HEK293 (cell line): ENCODE results near the gene PPP1R9B.

Experiments
- CTCF ChIA-PET: fragments of 350-600 bp; formaldehyde crosslinking; extraction: SDS; loops from one replicate; lab custom pipeline; 2021; ENCODE audit warnings: antibody characterized with exemption; lab: Yijun Ruan, JAX
- POLR2A ChIA-PET: fragments of 300-600 bp; formaldehyde crosslinking; extraction: SDS; loops from one replicate; lab custom pipeline; 2020; ENCODE audit warnings: antibody characterized with exemption, inconsistent platforms; lab: Yijun Ruan, JAX
- H3K27ac ChIP-seq: fragments of 200-500 bp; sonication (Bioruptor generic); 2 replicates; pipeline ENCODE4 v1.5.1; 2014; ENCODE audit warnings: low read depth, low read length, control low read depth, inconsistent platforms; ENCODE audit errors: extremely low read depth
- H3K36me3 ChIP-seq, 2 experiments: fragments of 200-500 bp in 1 of 2; sonication (Bioruptor generic) in 1 of 2; 1 replicate in 1 of 2; 2 replicates in 1 of 2; pipeline ENCODE4 v1.5.1; 2014 to 2017; ENCODE audit warnings: inconsistent platforms in 2 of 2, low read length in 2 of 2; ENCODE audit not compliant: control insufficient read depth in 2 of 2, insufficient read depth in 1 of 2
- H3K4me1 ChIP-seq: fragments of 200-500 bp; sonication (Bioruptor generic); 2 replicates; pipeline ENCODE4 v1.5.1; 2014; ENCODE audit warnings: mild to moderate bottlenecking, low read length, inconsistent platforms; ENCODE audit not compliant: control insufficient read depth, insufficient read depth
- H3K4me3 ChIP-seq: 2 replicates; pipeline ENCODE4 v1.5.1; 2011; ENCODE audit warnings: low read depth, mild to moderate bottlenecking, control low read depth, low read length, moderate library complexity
- H3K9me3 ChIP-seq: fragments of 200-500 bp; sonication (Bioruptor generic); 2 replicates; pipeline ENCODE4 v1.5.1; 2014; ENCODE audit warnings: low read depth, low read length, inconsistent platforms; ENCODE audit not compliant: control insufficient read depth, insufficient read depth
- EGR2 ChIP-seq: fragments of 450-650 bp; formaldehyde crosslinking; IDR thresholded peaks from 2 replicates; pipeline ENCODE4 v1.5.1; 2016; ENCODE audit warnings: low read depth, missing biosample characterization, missing genetic modification characterization
- KLF1 ChIP-seq: fragments of 450-650 bp; formaldehyde crosslinking; IDR thresholded peaks from 2 replicates; pipeline ENCODE4 v1.5.1; 2016; ENCODE audit warnings: missing biosample characterization, missing genetic modification characterization
- KLF10 ChIP-seq: fragments of 450-650 bp; IDR thresholded peaks from 2 replicates; pipeline ENCODE4 v1.5.1; 2018; ENCODE audit warnings: missing biosample characterization, mild to moderate bottlenecking, missing genetic modification characterization
- KLF8 ChIP-seq: fragments of 450-650 bp; formaldehyde crosslinking; IDR thresholded peaks from 2 replicates; pipeline ENCODE4 v1.5.1; 2016; ENCODE audit warnings: missing biosample characterization, missing genetic modification characterization
- PRDM1 ChIP-seq: fragments of 450-650 bp; formaldehyde crosslinking; IDR thresholded peaks from 2 replicates; pipeline ENCODE4; 2016; ENCODE audit warnings: missing biosample characterization, missing genetic modification characterization
- SP3 ChIP-seq: fragments of 450-650 bp; formaldehyde crosslinking; IDR thresholded peaks from 2 replicates; pipeline ENCODE4 v1.5.1; 2016; ENCODE audit warnings: missing biosample characterization, missing genetic modification characterization
- WT1 ChIP-seq: fragments of 450-650 bp; formaldehyde crosslinking; IDR thresholded peaks from 2 replicates; pipeline ENCODE4 v1.5.1; 2016; ENCODE audit warnings: missing biosample characterization, missing genetic modification characterization
- ZBTB10 ChIP-seq: fragments of 450-650 bp; formaldehyde crosslinking; IDR thresholded peaks from 2 replicates; pipeline ENCODE4 v1.5.1; 2016; ENCODE audit warnings: missing biosample characterization, missing genetic modification characterization
- ZBTB20 ChIP-seq: fragments of 450-650 bp; formaldehyde crosslinking; IDR thresholded peaks from 2 replicates; pipeline ENCODE4 v1.5.1; 2016; ENCODE audit warnings: missing biosample characterization, missing genetic modification characterization
- ZFHX2 ChIP-seq: fragments of 450-650 bp; formaldehyde crosslinking; conservative IDR thresholded peaks from 2 replicates; pipeline ENCODE4 v1.5.1; 2016; ENCODE audit warnings: missing biosample characterization, missing genetic modification characterization
- ZNF114 ChIP-seq: fragments of 450-650 bp; formaldehyde crosslinking; IDR thresholded peaks from 2 replicates; pipeline ENCODE4 v1.5.0; 2017; ENCODE audit warnings: missing biosample characterization, missing genetic modification characterization
- ZNF121 ChIP-seq: fragments of 450-650 bp; formaldehyde crosslinking; IDR thresholded peaks from 2 replicates; pipeline ENCODE4 v1.5.1; 2016; ENCODE audit warnings: missing biosample characterization, missing genetic modification characterization
- ZNF169 ChIP-seq: fragments of 450-650 bp; formaldehyde crosslinking; IDR thresholded peaks from 2 replicates; pipeline ENCODE4 v1.5.1; 2016; ENCODE audit warnings: missing biosample characterization, missing genetic modification characterization
- ZNF350 ChIP-seq: fragments of 450-650 bp; formaldehyde crosslinking; IDR thresholded peaks from 2 replicates; pipeline ENCODE4 v1.5.0; 2017; ENCODE audit warnings: missing biosample characterization, mild to moderate bottlenecking, missing genetic modification characterization
- ZNF398 ChIP-seq: fragments of 450-650 bp; formaldehyde crosslinking; IDR thresholded peaks from 2 replicates; pipeline ENCODE4 v1.5.1; 2017; ENCODE audit warnings: missing biosample characterization, missing genetic modification characterization
- ZNF530 ChIP-seq: fragments of 450-650 bp; formaldehyde crosslinking; IDR thresholded peaks from 2 replicates; pipeline ENCODE4 v1.5.1; 2016; ENCODE audit warnings: low read depth, missing biosample characterization, missing genetic modification characterization
- ZNF558 ChIP-seq: fragments of 450-650 bp; formaldehyde crosslinking; IDR thresholded peaks from 2 replicates; pipeline ENCODE4 v1.5.1; 2016; ENCODE audit warnings: missing biosample characterization, missing genetic modification characterization
- ZSCAN16 ChIP-seq: fragments of 450-650 bp; formaldehyde crosslinking; IDR thresholded peaks from 2 replicates; pipeline ENCODE4 v1.5.1; 2016; ENCODE audit warnings: missing biosample characterization, missing genetic modification characterization
- ZSCAN4 ChIP-seq: fragments of 450-650 bp; formaldehyde crosslinking; IDR thresholded peaks from 2 replicates; pipeline ENCODE4 v1.5.1; 2017; ENCODE audit warnings: missing biosample characterization, missing genetic modification characterization
- ZXDB ChIP-seq: fragments of 450-650 bp; formaldehyde crosslinking; IDR thresholded peaks from 2 replicates; pipeline ENCODE4 v1.5.1; 2016; ENCODE audit warnings: missing biosample characterization, missing genetic modification characterization
- TF ChIP-seq, protein P1 (sequence below): fragments of 450-650 bp; formaldehyde crosslinking; IDR thresholded peaks from 2 replicates; pipeline ENCODE4 v1.5.1; 2016; ENCODE audit warnings: missing biosample characterization, missing genetic modification characterization

Gene PPP1R9B

DNA sequence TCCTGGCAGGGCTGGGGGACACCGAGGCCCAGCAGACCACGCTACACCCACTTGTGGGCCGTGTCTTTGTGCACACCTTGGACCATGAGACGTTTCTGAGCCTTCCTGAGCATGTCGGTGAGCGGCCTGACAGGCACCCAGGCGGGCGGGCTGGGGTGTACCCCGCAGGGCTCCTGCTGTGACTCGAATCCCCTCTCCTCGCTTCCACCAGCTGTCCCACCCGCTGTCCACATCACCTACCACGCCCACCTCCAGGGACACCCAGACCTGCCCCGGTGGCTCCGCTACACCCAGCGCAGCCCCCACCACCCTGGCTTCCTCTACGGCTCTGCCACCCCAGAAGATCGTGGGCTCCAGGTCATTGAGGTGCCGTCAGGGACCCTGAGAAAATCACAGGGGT lies 16.9 kb upstream of the PPP1R9B start (continued):
- TF ChIP-seq ZBTB10 (no peak), ZNF121 (tag by site-specific recombination) (no peak), SP3 (no peak), ZBTB20 (no peak), ZXDB (tag by site-specific recombination) (no peak), KLF8 (tag by site-specific recombination) (no peak), WT1 (tag by site-specific recombination) (no peak), PRDM1 (tag by site-specific recombination) (no peak), ZNF530 (tag by site-specific recombination) (no peak), ZSCAN16 (no peak), ZNF350 (tag by site-specific recombination) (no peak), ZNF558 (tag by site-specific recombination) (no peak), ZFHX2 (tag by site-specific recombination) (no peak)

GRCh38 chr17:50166518-50167181 lies 16.2 kb upstream of the PPP1R9B start:
- no peaks in the 10 kb centered on the region for H3K4me1 ChIP-seq
- POLR2A ChIA-PET, result no interaction called here
- H3K36me3 ChIP-seq, result no peaks in the 10 kb centered on the region
- TF ChIP-seq ZNF114 (tag by site-specific recombination), result no peak
- TF ChIP-seq KLF10, result 0 out of 2 replicates have a peak, but pooled peaks have one; percentile 52
- no peak for TF ChIP-seq ZNF169 (tag by site-specific recombination)
- peak; percentile 95 for TF ChIP-seq KLF1 (tag by site-specific recombination)
- TF ChIP-seq ZFHX2 (tag by site-specific recombination), result peak; percentile 96
- TF ChIP-seq KLF8 (tag by site-specific recombination), result peak; percentile 34; the same call in 1 of the 2 replicates
- 0 out of 2 replicates have a peak, but pooled peaks have one; percentile 7 for TF ChIP-seq ZNF398 (tag by site-specific recombination)
- TF ChIP-seq ZSCAN4, result peak; percentile 92
- TF ChIP-seq, protein P1, sequence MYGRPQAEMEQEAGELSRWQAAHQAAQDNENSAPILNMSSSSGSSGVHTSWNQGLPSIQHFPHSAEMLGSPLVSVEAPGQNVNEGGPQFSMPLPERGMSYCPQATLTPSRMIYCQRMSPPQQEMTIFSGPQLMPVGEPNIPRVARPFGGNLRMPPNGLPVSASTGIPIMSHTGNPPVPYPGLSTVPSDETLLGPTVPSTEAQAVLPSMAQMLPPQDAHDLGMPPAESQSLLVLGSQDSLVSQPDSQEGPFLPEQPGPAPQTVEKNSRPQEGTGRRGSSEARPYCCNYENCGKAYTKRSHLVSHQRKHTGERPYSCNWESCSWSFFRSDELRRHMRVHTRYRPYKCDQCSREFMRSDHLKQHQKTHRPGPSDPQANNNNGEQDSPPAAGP (tag by site-specific recombination), result 0 out of 2 replicates have a peak, but pooled peaks have one; percentile 14
- peak; percentile 98 for TF ChIP-seq EGR2 (tag by site-specific recombination)
- TF ChIP-seq, all 188 proteins: peak for 8
- CTCF ChIA-PET, result interaction anchor here (0.9 to 9.6 kb wide), 10 partner anchors 10 to 130 kb away, joined by 3 to 174 read pairs (median 6); no protein-coding TSS in a partner anchor
- H3K9me3 ChIP-seq, result no peaks in the 10 kb centered on the region
- H3K27ac ChIP-seq, result no peak overlapping the region
- H3K4me3 ChIP-seq, result no peak overlapping the region
